Embryonic facial prominence (tissue), 1 donor: Measurements from ENCODE around the gene HEATR1.
"Not testable (repeated sequence)": the region's sequence is repeated elsewhere in the genome, so short reads cannot be mapped to it uniquely, and the experiment has no call there.

Source experiments
- DNase-seq: peaks from one replicate; pipeline ENCODE4 v3.0.0-alpha.2; 2016; ENCODE audit errors: extremely low spot score

The HEATR1 gene

DNA sequence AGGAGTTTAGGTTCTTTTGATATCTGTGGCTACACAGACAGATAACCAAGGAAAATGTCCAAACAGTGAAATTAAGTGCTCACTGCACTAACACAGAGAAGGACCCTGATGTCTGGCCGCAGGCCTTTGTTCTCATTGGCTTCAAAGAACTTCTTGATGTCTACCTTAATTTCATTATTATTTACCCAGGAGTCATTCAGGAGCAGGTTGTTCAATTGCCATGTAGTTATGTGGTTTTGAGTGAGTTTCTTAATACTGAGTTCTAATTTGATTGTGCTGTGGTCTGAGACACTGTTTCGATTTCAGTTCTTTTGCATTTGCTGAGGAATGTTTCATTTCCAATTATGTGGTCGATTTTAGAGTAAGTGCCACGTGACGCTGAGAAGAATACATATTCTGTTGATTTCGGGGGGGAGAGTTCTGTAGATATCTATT, 95.7 kb downstream of the HEATR1 start:
- no peak for DNase-seq

GRCh38 chr1:236507022-236507700, 97.2 kb downstream of the HEATR1 start:
- no peak for DNase-seq

GRCh38 chr1:236504338-236504737, 100.0 kb downstream of the HEATR1 start:
- DNase-seq: not testable (repeated sequence)

DNA sequence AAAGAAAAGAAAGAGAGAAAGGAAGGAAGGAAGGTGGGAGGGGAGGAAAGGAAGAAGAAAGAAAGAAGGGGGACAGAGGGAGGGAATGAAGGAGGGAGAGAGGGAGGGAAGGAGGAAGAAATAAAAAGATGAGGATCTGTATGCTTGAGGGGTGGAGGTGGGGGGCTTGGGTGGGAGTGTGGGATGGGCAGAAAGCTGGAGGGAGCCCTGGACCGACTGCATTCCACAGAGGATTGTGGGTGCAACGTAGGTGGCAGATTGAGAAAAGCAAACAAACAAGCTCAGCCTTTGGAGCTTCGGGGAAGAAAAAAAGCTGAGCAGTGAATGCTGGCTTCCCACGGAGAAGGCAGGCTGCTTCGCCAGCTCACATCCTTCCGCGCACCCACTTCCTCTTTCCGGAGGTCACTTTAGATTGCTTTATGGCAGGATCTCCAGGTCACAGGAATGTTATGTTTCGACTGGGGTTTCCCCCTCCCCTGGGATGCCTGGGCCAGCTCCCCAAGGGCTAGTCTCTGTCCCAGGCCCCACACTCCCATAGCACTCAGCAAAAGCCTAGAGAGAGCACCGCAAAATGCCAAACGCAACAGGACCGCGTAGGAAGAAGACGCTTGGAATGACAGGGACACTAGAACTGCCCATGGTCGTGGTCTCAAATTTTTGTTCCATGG, 101.2 kb downstream of the HEATR1 start:
- DNase-seq: peak; percentile 45

- DNase-seq: no peak
Measured at GRCh38 chr1:236502579-236502971, 101.7 kb downstream of the HEATR1 start.

DNA sequence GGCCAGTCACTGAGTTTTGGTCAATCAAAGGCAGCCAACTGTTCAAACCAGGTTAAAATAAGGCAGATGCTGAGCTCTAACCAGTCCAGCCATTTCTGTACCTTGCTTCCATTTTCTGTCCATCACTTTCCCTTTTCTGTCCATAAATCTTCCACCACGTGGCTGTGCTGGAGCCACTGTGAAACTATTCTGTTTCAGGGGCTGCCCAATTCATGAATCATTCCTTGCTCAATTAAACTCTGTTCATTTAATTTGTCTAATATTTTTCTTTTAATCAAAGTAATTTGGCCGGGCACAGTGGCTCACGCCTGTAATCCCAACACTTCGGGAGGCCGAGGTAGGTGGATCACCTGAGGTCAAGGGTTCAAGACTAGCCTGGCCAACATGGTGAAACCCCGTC, 103.2 kb downstream of the HEATR1 start:
- DNase-seq: no peak
